Smooth muscle cell (in vitro differentiated cells): ENCODE data around the gene TSC1. TPM values are rescaled to one million over a fixed set of nuclear protein-coding genes. Genes with fewer than 3 reads are reported as not detected.

Source experiments
- DNase-seq: peaks from one replicate; lab custom pipeline; 2025; ENCODE audit not compliant: unreplicated experiment; lab: John Stamatoyannopoulos, UW
- H2AFZ ChIP-seq: fragments of 200-600 bp; sonication (generic); 2 replicates; pipeline ENCODE4 v1.6.0; 2016; ENCODE audit warnings: antibody characterized with exemption, low read depth, mild to moderate bottlenecking
- H3F3A ChIP-seq: fragments of 200-600 bp; sonication (generic); 2 replicates; pipeline ENCODE4 v1.6.0; 2017; ENCODE audit warnings: antibody characterized with exemption, low read depth
- H3K27ac ChIP-seq: fragments of 200-600 bp; sonication (generic); 2 replicates; pipeline ENCODE4 v1.5.1; 2016; ENCODE audit warnings: low read depth, mild to moderate bottlenecking
- H3K27me3 ChIP-seq: fragments of 200-600 bp; sonication (generic); 2 replicates; pipeline ENCODE4 v1.6.1; 2016; ENCODE audit warnings: low read depth, mild to moderate bottlenecking
- H3K36me3 ChIP-seq: fragments of 200-600 bp; sonication (generic); 2 replicates; pipeline ENCODE4 v1.5.1; 2016; ENCODE audit warnings: low read depth
- H3K4me1 ChIP-seq: fragments of 200-600 bp; sonication (generic); 2 replicates; pipeline ENCODE4 v1.5.1; 2016; ENCODE audit warnings: low read depth
- H3K4me2 ChIP-seq: fragments of 200-600 bp; sonication (generic); 2 replicates; pipeline ENCODE4 v1.6.0; 2016; ENCODE audit warnings: mild to moderate bottlenecking
- H3K4me3 ChIP-seq: fragments of 200-600 bp; sonication (generic); 2 replicates; pipeline ENCODE4 v1.5.1; 2016; ENCODE audit warnings: mild to moderate bottlenecking
- H3K79me2 ChIP-seq: fragments of 200-600 bp; sonication (generic); 2 replicates; pipeline ENCODE4 v1.6.0; 2016; ENCODE audit warnings: low read depth, mild to moderate bottlenecking
- H3K9ac ChIP-seq: fragments of 200-600 bp; sonication (generic); 2 replicates; pipeline ENCODE4 v1.6.0; 2016; ENCODE audit warnings: low read depth
- H3K9me3 ChIP-seq: fragments of 200-600 bp; sonication (generic); replicated peaks from 2 replicates; pipeline ENCODE4 v1.5.1; 2016; ENCODE audit warnings: low read depth
- H4K20me1 ChIP-seq: fragments of 200-600 bp; sonication (generic); 2 replicates; pipeline ENCODE4 v1.6.0; 2016; ENCODE audit warnings: low read depth
- WGBS: methylation state at CpG from one replicate; pipeline ENCODE4 v1.1.7; 2016; ENCODE audit warnings: low lambda C conversion rate; 5-methylcytosine and 5-hydroxymethylcytosine counted together
- polyA plus RNA-seq: library from polyadenylated mRNA; unstranded; fragments of >200 nt; fragmentation: Nextera tagmentation; extraction: Ambion mirVana; gene quantifications from 2 replicates; pipeline ENCODE4 v1.2.1, GENCODE V29; 2016
- total RNA-seq: library from RNA; depleted of rRNA; stranded (reverse); fragments of >200 nt; gene quantifications from 2 replicates; pipeline ENCODE4 v1.2.3, GENCODE V29; 2014
- TF ChIP-seq, protein P1 (sequence below): fragments of 200-600 bp; sonication (generic); IDR thresholded peaks from 2 replicates; pipeline ENCODE4 v1.5.1; 2017; ENCODE audit warnings: borderline replicate concordance, mild to moderate bottlenecking, antibody characterized with exemption; ENCODE audit not compliant: insufficient read depth, poor library complexity, severe bottlenecking

TSC1 gene
- total and polyA plus RNA-seq, 2 experiments from 2014 or later = 17.4 to 48.9 TPM

DNA sequence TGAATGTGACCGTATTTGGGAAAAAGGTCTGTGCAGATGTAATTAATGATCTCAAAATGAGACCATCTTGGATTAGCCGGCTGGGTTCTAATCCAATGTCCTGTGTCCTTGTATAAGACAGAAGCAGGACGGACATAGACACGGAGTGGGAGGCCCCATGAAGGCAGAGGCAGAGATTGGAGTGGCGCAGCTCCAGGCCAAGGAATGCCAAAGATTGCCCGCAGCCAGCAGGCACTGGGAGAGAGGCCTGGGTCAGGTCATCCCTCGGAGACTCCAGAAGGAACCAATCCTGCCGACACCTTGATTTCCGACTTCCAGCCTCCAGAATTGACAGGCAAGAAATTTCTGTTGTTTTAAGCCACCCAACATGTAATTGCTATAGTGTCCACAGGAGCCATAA is 21.1 kb upstream of the TSC1 start:
- Histone ChIP-seq H3K9ac (no peak overlapping the region), H3K27me3 (peaks cover 5% of the 10 kb centered on the region), H3K4me1 (no peaks in the 10 kb centered on the region), H3K79me2 (no peaks in the 10 kb centered on the region), H3F3A (no peaks in the 10 kb centered on the region), H4K20me1 (no peaks in the 10 kb centered on the region), H3K36me3 (no peaks in the 10 kb centered on the region), H3K27ac (no peak overlapping the region), H3K4me2 (no peak overlapping the region), H2AFZ (no peak overlapping the region), H3K9me3 (no peaks in the 10 kb centered on the region), H3K4me3 (no peak overlapping the region)
- WGBS = 96% methylated on average over 9 of the region's 9 CpGs
- TF ChIP-seq, protein P1, sequence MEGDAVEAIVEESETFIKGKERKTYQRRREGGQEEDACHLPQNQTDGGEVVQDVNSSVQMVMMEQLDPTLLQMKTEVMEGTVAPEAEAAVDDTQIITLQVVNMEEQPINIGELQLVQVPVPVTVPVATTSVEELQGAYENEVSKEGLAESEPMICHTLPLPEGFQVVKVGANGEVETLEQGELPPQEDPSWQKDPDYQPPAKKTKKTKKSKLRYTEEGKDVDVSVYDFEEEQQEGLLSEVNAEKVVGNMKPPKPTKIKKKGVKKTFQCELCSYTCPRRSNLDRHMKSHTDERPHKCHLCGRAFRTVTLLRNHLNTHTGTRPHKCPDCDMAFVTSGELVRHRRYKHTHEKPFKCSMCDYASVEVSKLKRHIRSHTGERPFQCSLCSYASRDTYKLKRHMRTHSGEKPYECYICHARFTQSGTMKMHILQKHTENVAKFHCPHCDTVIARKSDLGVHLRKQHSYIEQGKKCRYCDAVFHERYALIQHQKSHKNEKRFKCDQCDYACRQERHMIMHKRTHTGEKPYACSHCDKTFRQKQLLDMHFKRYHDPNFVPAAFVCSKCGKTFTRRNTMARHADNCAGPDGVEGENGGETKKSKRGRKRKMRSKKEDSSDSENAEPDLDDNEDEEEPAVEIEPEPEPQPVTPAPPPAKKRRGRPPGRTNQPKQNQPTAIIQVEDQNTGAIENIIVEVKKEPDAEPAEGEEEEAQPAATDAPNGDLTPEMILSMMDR = no peak
- DNase-seq = no peak

DNA sequence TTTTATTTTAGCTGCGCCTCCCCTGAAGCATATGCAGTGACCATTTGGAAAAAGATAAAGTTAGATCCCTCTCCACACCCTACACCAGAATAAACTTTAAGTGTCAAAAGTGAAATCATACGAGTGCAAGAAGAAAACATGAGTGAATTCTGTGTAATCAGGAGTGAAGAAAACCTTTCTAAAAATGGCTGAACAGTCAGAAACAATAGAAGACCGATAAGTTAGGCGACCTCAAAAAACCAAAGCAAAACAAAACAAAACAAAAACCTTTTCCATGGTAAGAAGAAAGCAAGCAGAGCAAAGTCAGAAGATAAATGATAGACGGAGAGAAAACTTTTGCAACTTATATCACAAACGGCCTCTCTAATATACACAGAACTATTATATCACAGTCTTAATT is 16.6 kb upstream of the TSC1 start:
- H3K9ac ChIP-seq = no peak overlapping the region
- no peaks in the 10 kb centered on the region for H3K36me3 ChIP-seq
- H4K20me1 ChIP-seq = no peaks in the 10 kb centered on the region
- WGBS = 90% methylated on average over 6 of the region's 6 CpGs
- H3K79me2 ChIP-seq = no peaks in the 10 kb centered on the region
- H3K27me3 ChIP-seq = peaks cover 5% of the 10 kb centered on the region
- TF ChIP-seq, protein P1 = no peak
- no peak for DNase-seq
- H2AFZ ChIP-seq = no peak overlapping the region
- H3K4me3 ChIP-seq = no peak overlapping the region
- H3K4me1 ChIP-seq = no peaks in the 10 kb centered on the region
- H3F3A ChIP-seq = no peaks in the 10 kb centered on the region
- H3K27ac ChIP-seq = no peak overlapping the region
- no peaks in the 10 kb centered on the region for H3K9me3 ChIP-seq
- no peak overlapping the region for H3K4me2 ChIP-seq

DNA sequence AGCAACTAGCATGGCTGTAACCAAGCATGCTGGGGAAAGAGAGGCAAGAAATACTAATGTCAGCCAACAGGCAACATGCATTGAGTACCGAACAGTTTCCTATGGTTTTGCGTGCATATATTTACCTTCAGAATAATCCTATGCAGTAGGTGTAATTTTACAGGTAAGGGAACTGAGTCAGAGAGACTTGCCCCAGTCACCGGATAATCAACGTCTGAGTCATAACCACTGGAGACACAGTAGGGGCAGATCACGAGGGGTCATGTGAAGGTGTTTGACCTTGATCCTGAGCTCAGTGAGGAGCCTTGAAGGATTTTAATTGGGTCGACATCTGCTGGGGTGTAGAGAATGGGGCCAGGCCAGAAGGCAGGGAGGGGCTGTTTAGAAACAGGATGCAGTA is 13.4 kb upstream of the TSC1 start:
- Histone ChIP-seq H3K36me3 (no peaks in the 10 kb centered on the region), H3K79me2 (no peaks in the 10 kb centered on the region), H3K4me3 (no peak overlapping the region), H3K27ac (no peak overlapping the region), H4K20me1 (no peaks in the 10 kb centered on the region), H3F3A (no peaks in the 10 kb centered on the region), H3K4me2 (no peak overlapping the region), H3K4me1 (no peaks in the 10 kb centered on the region), H3K27me3 (no peaks in the 10 kb centered on the region), H3K9ac (no peak overlapping the region), H3K9me3 (no peaks in the 10 kb centered on the region), H2AFZ (no peak overlapping the region)
- TF ChIP-seq, protein P1 = no peak
- 87% methylated on average over 6 of the region's 6 CpGs for WGBS
- DNase-seq = no peak

DNA sequence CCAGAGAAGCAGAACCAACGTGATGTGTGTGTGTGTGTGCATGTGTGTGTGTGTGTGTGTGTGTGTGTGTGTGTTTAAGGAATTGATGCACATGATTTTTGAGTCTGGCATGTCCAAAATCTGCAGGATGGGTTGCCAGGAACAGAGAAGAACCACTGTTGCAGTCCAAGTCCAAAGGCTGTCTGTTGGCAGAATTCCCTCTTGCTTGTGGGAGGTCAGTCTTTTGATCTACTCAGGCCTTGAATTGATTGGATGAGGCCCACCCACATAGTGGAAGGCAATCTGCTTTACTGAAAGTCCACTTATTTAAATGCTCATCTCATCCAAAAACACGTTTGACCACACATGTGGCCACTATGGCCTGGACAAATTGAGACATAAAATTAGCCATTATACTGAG is 11.4 kb upstream of the TSC1 start:
- DNase-seq = no peak
- H3K36me3 ChIP-seq = no peaks in the 10 kb centered on the region
- no peak overlapping the region for H3K27ac ChIP-seq
- no peaks in the 10 kb centered on the region for H3K79me2 ChIP-seq
- TF ChIP-seq, protein P1 = no peak
- no peaks in the 10 kb centered on the region for H3K9me3 ChIP-seq
- no peak overlapping the region for H3K9ac ChIP-seq
- no peaks in the 10 kb centered on the region for H4K20me1 ChIP-seq
- no peak overlapping the region for H3K4me3 ChIP-seq
- H3K4me1 ChIP-seq = no peaks in the 10 kb centered on the region
- 65% methylated on average over 2 of the region's 2 CpGs for whole genome bisulfite sequencing
- no peaks in the 10 kb centered on the region for H3F3A ChIP-seq
- no peaks in the 10 kb centered on the region for H3K27me3 ChIP-seq
- no peak overlapping the region for H2AFZ ChIP-seq
- no peak overlapping the region for H3K4me2 ChIP-seq
